Tibial nerve (tissue), 4 donors: ENCODE data around the gene ABCA6.
A peak's percentile ranks its signal among the peaks of the same experiment; 100 is the strongest.

Experiments used
- CTCF ChIP-seq, 5 experiments: fragments of 200-600 bp in 3 of 5; fragments of 450-650 bp in 2 of 5; sonication (generic) in 3 of 5; IDR thresholded peaks; one replicate each; pipeline ENCODE4 v1.5.1; 2016 to 2019; ENCODE audit warnings: antibody characterized with exemption in 5 of 5, mild to moderate bottlenecking in 3 of 5, moderate library complexity in 2 of 5
- EP300 ChIP-seq, 2 donors: sonication (generic); formaldehyde crosslinking; IDR thresholded peaks; one replicate each; pipeline ENCODE4 v1.6.1; 2017; ENCODE audit warnings: antibody characterized with exemption in 2 of 2, mild to moderate bottlenecking in 1 of 2
- POLR2A ChIP-seq, 2 donors: fragments of 450-650 bp; IDR thresholded peaks; one replicate each; pipeline ENCODE4 v1.6.1; 2017; ENCODE audit warnings: antibody characterized with exemption in 2 of 2, mild to moderate bottlenecking in 2 of 2, moderate library complexity in 2 of 2

- peak in 1 of 2 donors; percentile 12 for TF ChIP-seq POLR2A (IDR thresholded peaks at IDR 0.05)
- TF ChIP-seq CTCF (IDR thresholded peaks at IDR 0.05), result no peak
- peak in 1 of 2 donors; percentile 81 for TF ChIP-seq EP300 (IDR thresholded peaks at IDR 0.05)
These were observed at the start of gene ABCA6 for GRCh38 chr17:69141431-69142174.
